Sciatic nerve (tissue), 2 donors: Measurements from ENCODE around the gene CCAR1. TPM values are rescaled to one million over a fixed set of nuclear protein-coding genes. Genes with fewer than 3 reads are reported as not detected.
"Not testable (repeated sequence)": the region's sequence is repeated elsewhere in the genome, so short reads cannot be mapped to it uniquely, and the experiment has no call there.

Experiments used
- ATAC-seq: fragments of 200-7000 bp; cut with Tn5 transposase; one replicate; pipeline ENCODE4 v1.9.1; 2020; ENCODE audit warnings: mild to moderate bottlenecking, moderate library complexity
- DNase-seq: peaks from one replicate; pipeline ENCODE4 v3.0.0-alpha.2; 2020; ENCODE audit warnings: low spot score
- intact Hi-C: fragments of 100-400 bp; cut with DNase I; formaldehyde crosslinking; loops from one replicate; pipeline ENCODE4 v1.14.2; 2022
- total RNA-seq: library from RNA; stranded (reverse); fragmentation: NEBNext Ultra II Directional; extraction: Animal tissue kit (Norgen Biotek cat#: 25700); gene quantifications from one replicate; pipeline ENCODE4 v1.2.1, GENCODE V29; 2021
- donor health status: DM: no; HTN: no; CAD: no.
- donor health status: DM: no; HTN: no; CAD: no.

Gene CCAR1, protein sequence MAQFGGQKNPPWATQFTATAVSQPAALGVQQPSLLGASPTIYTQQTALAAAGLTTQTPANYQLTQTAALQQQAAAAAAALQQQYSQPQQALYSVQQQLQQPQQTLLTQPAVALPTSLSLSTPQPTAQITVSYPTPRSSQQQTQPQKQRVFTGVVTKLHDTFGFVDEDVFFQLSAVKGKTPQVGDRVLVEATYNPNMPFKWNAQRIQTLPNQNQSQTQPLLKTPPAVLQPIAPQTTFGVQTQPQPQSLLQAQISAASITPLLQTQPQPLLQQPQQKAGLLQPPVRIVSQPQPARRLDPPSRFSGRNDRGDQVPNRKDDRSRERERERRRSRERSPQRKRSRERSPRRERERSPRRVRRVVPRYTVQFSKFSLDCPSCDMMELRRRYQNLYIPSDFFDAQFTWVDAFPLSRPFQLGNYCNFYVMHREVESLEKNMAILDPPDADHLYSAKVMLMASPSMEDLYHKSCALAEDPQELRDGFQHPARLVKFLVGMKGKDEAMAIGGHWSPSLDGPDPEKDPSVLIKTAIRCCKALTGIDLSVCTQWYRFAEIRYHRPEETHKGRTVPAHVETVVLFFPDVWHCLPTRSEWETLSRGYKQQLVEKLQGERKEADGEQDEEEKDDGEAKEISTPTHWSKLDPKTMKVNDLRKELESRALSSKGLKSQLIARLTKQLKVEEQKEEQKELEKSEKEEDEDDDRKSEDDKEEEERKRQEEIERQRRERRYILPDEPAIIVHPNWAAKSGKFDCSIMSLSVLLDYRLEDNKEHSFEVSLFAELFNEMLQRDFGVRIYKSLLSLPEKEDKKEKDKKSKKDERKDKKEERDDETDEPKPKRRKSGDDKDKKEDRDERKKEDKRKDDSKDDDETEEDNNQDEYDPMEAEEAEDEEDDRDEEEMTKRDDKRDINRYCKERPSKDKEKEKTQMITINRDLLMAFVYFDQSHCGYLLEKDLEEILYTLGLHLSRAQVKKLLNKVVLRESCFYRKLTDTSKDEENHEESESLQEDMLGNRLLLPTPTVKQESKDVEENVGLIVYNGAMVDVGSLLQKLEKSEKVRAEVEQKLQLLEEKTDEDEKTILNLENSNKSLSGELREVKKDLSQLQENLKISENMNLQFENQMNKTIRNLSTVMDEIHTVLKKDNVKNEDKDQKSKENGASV
- total RNA-seq, result 55.9 TPM

DNA sequence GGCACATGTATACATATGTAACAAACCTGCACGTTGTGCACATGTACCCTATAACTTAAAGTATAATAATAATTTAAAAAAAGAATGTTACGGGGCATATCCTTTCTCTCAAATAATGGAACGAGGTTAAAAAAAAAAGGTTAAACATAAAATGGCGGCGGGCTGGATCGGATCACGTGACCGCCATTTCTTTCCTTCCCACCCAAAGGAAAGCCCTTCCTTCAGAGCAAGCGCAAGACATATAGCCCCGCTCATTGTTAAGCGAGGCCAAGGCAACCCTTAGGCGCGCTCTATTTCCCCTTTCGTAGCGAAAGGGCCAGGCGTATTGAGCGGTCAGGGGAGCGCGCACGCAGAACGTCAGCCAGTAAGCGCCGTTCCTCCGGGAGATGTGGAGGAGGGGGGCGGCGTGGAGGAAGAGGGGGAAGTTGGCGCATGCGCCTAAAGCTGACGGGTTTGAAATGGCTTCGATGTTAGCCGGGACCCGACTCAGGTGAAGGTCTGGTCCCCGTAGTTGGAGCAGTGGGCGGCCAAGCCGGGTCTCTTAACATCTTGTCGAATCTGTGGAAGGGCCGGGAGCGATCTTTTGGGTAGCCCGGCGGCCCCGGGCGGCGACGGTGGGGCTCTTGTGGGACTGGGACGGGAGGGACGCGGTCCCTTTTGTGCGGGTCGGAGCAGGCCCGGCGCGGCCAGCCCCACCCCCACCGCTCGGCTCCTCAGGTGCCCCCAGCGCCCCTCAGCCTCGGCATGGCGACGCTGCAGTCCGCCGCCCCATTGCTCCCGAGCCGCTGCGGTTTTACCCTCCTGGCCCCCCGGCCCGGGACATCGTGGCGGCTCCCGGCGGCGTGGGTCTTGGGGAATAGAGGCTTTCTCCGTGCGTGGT, at the start of gene CCAR1:
TSS of gene CCAR1 (plus strand) at position 447 of the 880 bp plus-strand sequence. CDS start 1,266 bp downstream, outside the sequence.
- DNase-seq (peak; percentile 98), ATAC-seq (peak; percentile 99)
- intact Hi-C loops, result no loop called here

DNA sequence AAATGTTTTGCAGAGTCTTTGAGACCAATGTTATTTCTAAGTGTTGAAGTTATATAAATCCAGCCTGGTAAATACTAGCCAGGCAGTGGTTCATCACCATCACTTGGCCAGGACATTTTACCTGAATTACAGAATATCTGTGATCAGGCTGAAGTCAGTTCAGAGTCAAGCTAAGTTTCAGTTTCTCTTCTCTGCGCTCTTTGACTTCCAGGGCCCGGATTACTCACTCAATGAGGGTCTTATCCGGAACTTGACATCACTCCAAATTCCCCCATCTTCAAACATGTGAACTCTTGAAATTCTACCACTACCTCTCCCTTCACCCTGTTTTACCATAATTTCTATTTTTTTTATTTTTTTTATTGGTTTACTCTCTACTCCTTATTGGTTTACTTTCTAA, 36.6 kb upstream of the CCAR1 start:
- DNase-seq, result no peak
- intact Hi-C loops, result no loop called here
- ATAC-seq, result no peak

DNA sequence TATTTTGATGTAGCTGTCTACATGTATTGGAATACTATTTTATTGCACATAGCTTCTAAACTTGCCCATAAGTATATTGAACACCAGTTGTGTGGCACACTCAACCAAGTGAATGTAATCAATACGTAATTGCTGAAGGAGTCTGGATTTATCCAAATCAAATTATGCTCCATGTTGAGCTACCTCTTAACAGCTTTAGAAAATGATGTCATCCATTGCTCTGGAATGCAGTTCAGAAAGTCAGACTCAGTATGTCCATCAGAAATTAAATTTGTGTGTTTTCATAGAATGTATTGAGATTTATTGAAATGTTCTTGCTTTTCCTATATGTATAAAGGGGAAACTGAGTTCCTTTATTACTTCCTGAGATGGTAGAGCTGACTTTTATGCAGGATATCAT, 25.0 kb upstream of the CCAR1 start:
- DNase-seq (no peak), ATAC-seq (no peak)
- intact Hi-C loops, result no loop called here

DNA sequence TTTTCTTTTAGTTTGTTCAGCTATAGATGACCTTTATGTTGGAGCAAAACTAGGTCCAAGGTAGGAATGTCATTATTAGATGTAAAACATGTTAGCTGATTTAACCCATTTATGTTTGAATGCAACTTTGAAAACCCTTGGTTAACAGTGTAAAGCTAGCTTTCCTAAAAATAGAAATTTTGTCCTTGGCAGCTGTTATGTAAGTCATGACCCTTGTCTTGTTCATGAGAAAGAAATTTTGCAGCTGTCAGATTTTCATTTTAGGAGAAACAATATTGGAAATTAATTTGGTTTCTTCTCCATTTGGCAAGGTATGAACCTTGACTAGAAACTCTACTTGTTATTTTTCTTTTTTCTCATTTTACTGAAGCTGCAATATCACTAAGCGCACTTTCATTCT, 23.9 kb upstream of the CCAR1 start:
- DNase-seq, result no peak
- intact Hi-C loops, result no loop called here
- ATAC-seq, result no peak

DNA sequence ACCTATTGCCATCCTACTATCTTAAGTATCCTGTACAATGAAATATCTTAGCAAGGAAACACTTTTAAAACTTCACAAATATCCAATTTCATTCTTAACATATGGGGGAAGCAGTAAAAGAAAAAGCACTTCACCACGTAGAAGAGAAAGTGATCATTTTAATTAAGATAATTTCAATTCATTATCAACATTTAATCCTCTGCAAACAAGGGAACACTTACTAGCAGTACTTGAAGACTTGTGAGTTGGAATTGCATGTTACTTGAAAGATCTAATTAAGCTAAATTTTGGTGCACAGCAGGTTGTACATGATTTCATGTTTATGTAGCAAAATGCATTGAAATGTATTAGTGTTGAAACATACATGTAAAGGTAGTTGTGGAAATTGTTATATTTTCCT, 20.8 kb upstream of the CCAR1 start:
- intact Hi-C loops, result no loop called here

DNA sequence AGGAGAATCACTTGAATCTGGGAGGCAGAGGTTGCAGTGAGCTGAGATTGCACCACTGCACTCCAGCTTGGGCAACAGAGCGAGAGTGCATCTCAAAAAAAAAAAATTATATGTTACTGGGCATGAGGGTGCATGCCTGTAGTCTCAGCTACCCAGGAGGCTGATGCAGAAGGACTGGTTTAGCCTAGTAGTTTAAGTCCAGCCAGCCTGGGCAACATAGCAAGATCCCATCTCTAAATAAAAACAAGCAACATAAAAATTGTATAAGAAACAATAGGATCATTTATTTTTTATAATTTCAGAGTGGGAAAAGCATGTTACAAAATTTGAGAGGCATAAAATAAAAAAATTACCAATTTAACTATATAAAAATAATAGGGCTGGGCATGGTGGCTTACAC, 15.5 kb upstream of the CCAR1 start:
- ATAC-seq (no peak), DNase-seq (no peak)
- intact Hi-C loops, result no loop called here

More for the DNA sequence above, 20.8 kb upstream of the CCAR1 start:
- ATAC-seq, result no peak
- DNase-seq, result no peak

DNA sequence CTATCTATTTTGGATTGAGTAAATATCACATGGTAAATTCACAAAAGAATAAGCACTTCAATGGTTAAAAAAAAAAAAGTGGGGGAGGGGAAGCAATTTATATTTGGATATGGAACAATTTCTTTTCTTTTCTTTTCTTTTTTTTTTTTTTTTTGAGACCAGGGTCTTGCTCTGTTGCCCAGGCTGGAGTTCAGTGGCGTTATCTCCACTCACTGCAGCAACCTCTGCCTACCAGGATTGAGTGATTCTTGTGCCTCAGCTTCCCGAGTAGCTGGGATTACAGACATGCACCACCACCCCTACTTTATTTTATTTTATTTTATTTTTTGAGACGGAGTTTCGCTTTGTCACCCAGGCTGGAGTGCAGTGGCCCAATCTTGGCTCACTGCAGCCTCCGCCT, 12.1 kb upstream of the CCAR1 start:
- ATAC-seq, intact Hi-C loops, DNase-seq: not testable (repeated sequence)

DNA sequence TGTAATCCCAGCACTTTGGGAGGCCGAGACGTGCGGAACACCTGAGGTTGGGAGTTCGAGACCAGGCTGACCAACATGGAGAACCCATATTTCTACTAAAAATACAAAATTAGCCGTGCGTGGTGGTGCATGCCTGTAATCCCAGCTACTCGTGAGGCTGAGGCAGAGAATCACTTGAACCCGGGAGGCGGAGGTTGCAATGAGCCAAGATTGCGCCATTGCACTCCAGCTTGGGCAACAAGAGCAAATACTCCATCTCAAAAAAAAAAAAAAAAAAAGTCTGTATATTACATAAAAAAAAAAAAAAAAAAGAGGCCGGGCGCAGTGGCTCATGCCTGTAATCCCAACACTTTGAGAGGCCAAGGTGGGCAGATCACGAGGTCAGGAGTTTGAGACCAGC, 8.0 kb upstream of the CCAR1 start:
- DNase-seq, ATAC-seq, intact Hi-C loops: not testable (repeated sequence)

DNA sequence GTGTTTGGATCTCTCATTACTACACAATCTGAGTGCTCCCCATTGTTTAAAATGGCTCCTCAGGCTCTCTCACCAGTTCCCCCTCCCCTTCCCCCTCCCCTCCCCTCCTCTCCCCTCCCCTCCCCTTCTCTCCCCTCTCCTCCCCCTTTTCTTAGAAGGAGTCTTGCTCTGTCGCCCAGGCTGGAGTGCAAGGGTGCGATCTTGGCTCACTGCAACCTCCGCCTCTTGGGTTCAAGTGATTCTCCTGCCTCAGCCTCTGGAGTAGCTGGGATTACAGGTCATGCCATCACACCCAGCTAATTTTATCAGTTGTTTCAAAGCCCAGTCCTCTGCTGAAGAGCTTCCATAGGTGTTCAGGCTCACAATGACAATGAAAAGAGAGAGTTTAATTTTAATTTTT, 3.6 kb upstream of the CCAR1 start:
- no peak for ATAC-seq
- intact Hi-C loops, result no loop called here
- no peak for DNase-seq

DNA sequence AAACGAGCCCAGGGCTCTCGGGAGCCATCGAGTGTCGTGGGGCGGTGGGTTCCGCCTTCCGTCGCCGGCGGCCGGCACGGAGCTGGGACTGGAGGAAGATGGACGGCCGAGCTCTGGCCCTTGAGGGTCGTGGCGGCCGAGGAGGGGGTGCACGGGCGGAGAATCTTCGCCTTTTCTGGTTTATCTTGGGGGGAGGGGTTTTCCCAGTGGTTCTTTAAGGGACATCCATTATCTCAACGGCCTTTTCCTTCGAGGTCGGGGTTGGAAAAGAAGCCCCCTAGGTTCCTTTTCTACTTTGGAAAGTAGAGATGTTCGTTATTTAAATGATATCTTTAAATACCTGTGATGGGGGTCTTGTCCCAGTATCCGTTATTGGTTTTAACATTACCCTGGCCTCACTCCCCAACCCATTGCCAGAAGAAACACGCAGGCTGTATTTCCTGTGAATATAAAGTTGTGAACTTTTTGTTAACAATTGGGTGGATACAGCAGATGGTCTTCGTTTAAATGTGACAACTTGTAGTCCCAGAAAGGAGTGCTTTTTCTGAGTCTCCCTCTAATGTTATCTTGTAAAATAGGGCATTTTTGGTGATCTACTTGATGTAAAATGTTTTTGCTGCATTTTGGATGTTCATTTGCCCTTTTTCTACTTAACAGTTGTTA, 765 bp downstream of the CCAR1 start:
- DNase-seq, result no peak
- ATAC-seq, result peak; percentile 3
- intact Hi-C loops, result no loop called here

DNA sequence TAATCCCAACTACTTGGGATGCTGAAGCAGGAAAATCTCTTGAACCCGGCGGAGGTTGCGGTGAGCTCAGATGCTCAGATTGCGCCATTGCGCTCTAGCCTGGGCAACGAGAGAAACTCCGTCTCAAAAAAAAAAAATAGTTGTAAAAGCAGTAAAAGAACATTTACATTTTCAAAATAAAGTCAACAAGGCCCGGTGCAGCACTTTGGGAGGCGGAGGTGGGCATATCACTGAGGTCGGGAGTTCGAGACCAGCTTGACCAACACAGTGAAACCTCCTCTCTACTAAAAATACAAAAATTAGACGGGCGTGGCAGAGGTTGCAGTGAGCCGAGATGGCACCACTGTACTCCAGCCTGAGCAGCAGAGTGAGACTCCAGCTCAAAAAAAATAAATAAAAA, 4.0 kb downstream of the CCAR1 start:
- intact Hi-C loops, result no loop called here
- DNase-seq, result no peak

DNA sequence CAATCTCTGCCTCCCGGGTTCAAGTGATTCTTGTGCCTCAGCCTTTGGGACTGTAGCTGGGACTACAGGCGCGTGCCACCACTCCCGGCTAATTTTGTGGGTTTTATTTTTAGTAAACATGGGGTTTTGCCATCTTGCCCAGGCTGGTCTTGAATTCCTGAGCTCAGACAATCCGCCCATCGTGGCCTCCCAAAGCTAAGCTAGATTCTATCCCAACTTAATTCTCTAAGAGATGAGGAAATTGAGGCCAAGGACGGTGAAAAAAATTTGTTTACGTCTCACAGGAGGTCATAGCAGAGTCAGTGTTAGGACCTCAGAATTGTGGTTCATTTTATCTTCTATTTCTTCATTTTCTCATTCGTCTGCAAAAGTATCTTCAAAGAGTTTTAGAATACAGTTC, 6.1 kb downstream of the CCAR1 start:
- ATAC-seq (no peak), DNase-seq (no peak)
- intact Hi-C loops, result no loop called here

More for the DNA sequence above, 4.0 kb downstream of the CCAR1 start:
- ATAC-seq, result no peak

DNA sequence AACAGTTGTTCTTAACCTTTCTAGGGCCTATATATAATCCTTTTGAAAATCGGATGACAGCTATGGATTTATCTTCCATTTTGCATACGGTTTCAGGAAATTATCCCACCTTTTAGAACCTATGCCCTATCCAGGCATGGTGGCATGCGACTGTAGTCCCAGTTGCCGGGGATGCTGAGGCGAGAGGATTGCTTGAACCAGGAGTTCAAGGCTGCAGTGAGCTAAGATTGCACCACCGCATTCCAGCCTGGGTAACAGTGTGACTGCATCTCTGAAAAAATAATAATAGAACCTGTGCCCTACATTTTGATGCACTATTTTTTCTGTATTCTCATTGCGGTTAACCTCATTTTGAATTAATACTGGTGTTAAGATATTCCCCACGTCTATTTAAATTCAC, 11.6 kb downstream of the CCAR1 start:
- intact Hi-C loops, result no loop called here
- no peak for DNase-seq

DNA sequence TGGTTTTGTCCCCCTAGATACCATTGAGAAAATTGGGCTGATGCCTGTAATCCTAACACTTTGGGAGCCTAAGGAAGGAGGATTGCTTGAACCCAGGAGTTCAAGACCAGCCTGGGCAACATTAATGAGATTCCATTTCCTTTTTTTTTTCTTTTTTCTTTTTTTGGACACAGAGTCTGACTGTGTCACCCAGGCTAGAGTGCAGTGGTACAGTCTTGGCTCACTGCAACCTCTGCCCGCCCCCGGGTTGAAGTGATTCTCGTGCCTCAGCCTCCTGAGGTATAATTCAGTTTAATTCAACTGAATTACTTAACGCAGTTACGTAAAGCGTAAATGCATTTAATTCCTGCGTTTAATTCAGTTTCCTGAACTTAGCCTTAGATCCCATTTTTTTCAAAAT, 13.3 kb downstream of the CCAR1 start:
- intact Hi-C loops, result no loop called here
- DNase-seq, result no peak

More for the DNA sequence above, 11.6 kb downstream of the CCAR1 start:
- no peak for ATAC-seq

DNA sequence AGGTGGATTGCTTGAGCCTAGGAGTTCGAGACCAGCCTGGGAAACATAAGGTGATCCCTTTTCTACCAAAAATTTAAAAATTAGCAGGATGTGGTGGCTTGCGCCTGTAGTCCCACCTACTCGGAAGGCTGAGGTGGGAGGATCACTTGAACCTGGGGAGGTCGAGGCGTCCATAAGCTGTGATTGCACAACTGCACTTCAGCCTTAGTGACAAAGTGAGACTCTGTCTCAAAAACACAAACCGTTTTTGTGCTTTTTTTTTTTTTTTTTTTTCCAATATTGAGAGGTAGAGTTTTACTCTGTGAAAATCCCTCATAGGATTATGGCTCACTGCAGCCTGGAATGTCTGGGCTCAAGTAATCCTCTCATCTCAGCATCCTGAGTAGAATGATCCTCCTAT, 14.1 kb downstream of the CCAR1 start:
- intact Hi-C loops, result no loop called here
- no peak for DNase-seq
- no peak for ATAC-seq

More for the DNA sequence above, 13.3 kb downstream of the CCAR1 start:
- ATAC-seq, result no peak

DNA sequence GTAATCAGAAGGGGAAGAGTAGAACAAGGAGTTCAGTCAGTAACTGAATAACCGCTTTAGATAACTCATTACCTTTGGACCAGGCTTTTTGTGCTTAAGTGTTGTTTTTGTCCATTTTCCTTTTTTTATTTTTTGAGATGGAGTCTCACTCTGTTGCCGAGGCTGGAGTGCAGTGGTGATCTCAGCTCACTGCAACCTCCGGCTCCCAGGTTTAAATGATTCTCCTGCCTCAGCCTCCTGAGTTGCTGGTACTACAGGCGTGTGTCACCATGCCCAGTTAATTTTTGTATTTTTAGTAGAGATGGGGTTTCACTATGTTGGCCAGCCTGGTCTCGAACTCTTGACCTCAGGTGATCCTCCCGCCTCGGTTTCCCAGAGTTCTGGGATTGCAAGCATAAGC, 14.7 kb downstream of the CCAR1 start:
- intact Hi-C loops, result not testable (repeated sequence)

DNA sequence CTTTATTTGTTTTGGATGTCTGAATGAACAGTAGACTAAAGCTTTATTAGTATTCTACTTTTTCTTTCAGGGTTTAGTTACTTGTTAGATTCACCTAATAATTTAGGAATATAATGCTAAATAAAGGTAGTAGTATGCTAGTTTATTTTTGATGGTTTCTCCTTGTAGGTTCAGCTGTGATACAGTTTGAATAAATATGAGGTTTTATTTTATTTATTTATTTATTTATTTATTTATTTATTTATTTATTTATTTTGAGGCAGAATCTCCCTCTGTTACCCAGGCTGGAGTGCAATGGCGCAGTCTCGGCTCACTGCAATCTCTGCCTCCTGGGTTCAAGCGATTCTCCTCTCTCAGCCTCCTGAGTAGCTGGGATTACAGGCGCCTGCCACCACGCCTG, 19.6 kb downstream of the CCAR1 start:
- intact Hi-C loops, DNase-seq, ATAC-seq: not testable (repeated sequence)

More for the DNA sequence above, 14.7 kb downstream of the CCAR1 start:
- ATAC-seq, DNase-seq: not testable (repeated sequence)

DNA sequence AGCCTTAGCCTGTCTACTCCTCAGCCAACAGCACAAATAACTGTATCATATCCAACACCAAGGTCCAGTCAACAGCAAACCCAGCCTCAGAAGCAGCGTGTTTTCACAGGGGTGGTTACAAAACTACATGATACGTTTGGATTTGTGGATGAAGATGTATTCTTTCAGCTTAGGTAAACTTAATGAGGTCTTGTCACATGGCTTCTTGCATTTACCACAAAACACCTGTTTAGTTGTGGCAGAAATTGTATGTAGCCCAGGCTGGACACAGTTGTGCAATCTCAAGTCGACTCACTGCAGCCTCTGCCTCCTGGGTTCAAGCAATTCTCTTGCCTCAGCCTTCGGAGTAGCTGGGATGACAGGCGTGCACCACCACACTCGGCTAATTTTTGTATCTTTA, 21.4 kb downstream of the CCAR1 start:
- DNase-seq (no peak), ATAC-seq (no peak)
- intact Hi-C loops, result no loop called here
